SK-N-SH (cell line): Measurements from ENCODE around the gene ARHGAP20. TPM values are rescaled to one million over a fixed set of nuclear protein-coding genes. Genes with fewer than 3 reads are reported as not detected.

ENCODE experiments used
- CTCF ChIA-PET: fragments of 300-600, 350-600 bp; formaldehyde crosslinking; extraction: SDS; loops from one replicate; lab custom pipeline; 2021; lab: Yijun Ruan, JAX
- POLR2A ChIA-PET: fragments of 350-600 bp; sonication (Branson Sonifier 250); formaldehyde crosslinking; extraction: SDS; loops from one replicate; lab custom pipeline; 2020; ENCODE audit warnings: antibody characterized with exemption, inconsistent platforms; lab: Yijun Ruan, JAX
- DNase-seq: peaks from one replicate; pipeline ENCODE4 v3.0.0; 2012
- H2AFZ ChIP-seq: fragments of 200-600 bp; sonication (generic); 2 replicates; pipeline ENCODE4 v1.8.1; 2016; ENCODE audit warnings: antibody characterized with exemption, mild to moderate bottlenecking, low read depth
- H3F3A ChIP-seq: fragments of 200-600 bp; sonication (generic); replicated peaks from 2 replicates; pipeline ENCODE3; 2016; ENCODE audit warnings: antibody characterized with exemption, mild to moderate bottlenecking; ENCODE audit not compliant: insufficient read depth
- H3K27ac ChIP-seq, 2 experiments: fragments of 200-500 bp in 1 of 2; fragments of 200-600 bp in 1 of 2; sonication (Bioruptor generic) in 1 of 2; sonication (generic), shearing (Covaris generic) in 1 of 2; 2 replicates each; pipeline versions ENCODE4 v1.5.1 to v1.6.1; 2014 to 2016; ENCODE audit warnings: low read depth in 2 of 2, inconsistent platforms in 1 of 2, low read length in 1 of 2, mild to moderate bottlenecking in 1 of 2, mixed read lengths in 1 of 2
- H3K27me3 ChIP-seq: fragments of 200-600 bp; sonication (generic), shearing (Covaris generic); 2 replicates; pipeline ENCODE4 v1.6.1; 2016; ENCODE audit warnings: mixed run types; ENCODE audit not compliant: insufficient read depth
- H3K36me3 ChIP-seq, 2 experiments: fragments of 200-500 bp in 1 of 2; fragments of 200-600 bp in 1 of 2; sonication (Bioruptor generic) in 1 of 2; sonication (generic) in 1 of 2; replicated peaks in 1 of 2; 2 replicates each; pipeline versions ENCODE3 to v1.5.1; 2014 to 2016; ENCODE audit warnings: low read length in 1 of 2, mild to moderate bottlenecking in 1 of 2; ENCODE audit not compliant: insufficient read depth in 2 of 2, control insufficient read depth in 1 of 2
- H3K4me1 ChIP-seq, 2 experiments: fragments of 200-500 bp in 1 of 2; fragments of 200-600 bp in 1 of 2; sonication (Bioruptor generic) in 1 of 2; sonication (generic), shearing (Covaris generic) in 1 of 2; 2 replicates each; pipeline versions ENCODE4 v1.5.1 to v1.6.1; 2014 to 2016; ENCODE audit warnings: low read depth in 1 of 2, low read length in 1 of 2, mixed run types in 1 of 2; ENCODE audit not compliant: insufficient read depth in 2 of 2, control insufficient read depth in 1 of 2
- H3K4me2 ChIP-seq: fragments of 200-600 bp; sonication (generic), shearing (Covaris generic); 2 replicates; pipeline ENCODE4 v1.6.1; 2017; ENCODE audit warnings: mixed run types
- H3K4me3 ChIP-seq, 2 experiments: fragments of 200-500 bp in 1 of 2; fragments of 200-600 bp in 1 of 2; sonication (Bioruptor generic) in 1 of 2; sonication (generic), shearing (Covaris generic) in 1 of 2; 2 replicates each; pipeline versions ENCODE4 v1.5.1 to v1.8.1; 2014 to 2016; ENCODE audit warnings: low read depth in 2 of 2, inconsistent platforms in 1 of 2, low read length in 1 of 2, mild to moderate bottlenecking in 1 of 2, mixed read lengths in 1 of 2, moderate library complexity in 1 of 2
- H3K79me2 ChIP-seq: fragments of 200-600 bp; sonication (generic); 2 replicates; pipeline ENCODE4 v1.8.1; 2017; ENCODE audit warnings: mild to moderate bottlenecking; ENCODE audit not compliant: insufficient read depth
- H3K9ac ChIP-seq: fragments of 200-600 bp; sonication (generic); 2 replicates; pipeline ENCODE4 v1.6.1; 2017; ENCODE audit warnings: mixed run types
- H3K9me2 ChIP-seq: fragments of 200-600 bp; sonication (generic); 2 replicates; pipeline ENCODE4 v1.6.1; 2017; ENCODE audit warnings: mixed run types
- H3K9me3 ChIP-seq: fragments of 200-600 bp; sonication (generic); 2 replicates; pipeline ENCODE4 v1.6.1; 2017; ENCODE audit warnings: mixed run types, mild to moderate bottlenecking, moderate library complexity
- H4K20me1 ChIP-seq: fragments of 200-600 bp; sonication (generic); 2 replicates; pipeline ENCODE4 v1.6.1; 2017; ENCODE audit warnings: mild to moderate bottlenecking, mixed run types; ENCODE audit not compliant: insufficient read depth
- ELF1 ChIP-seq: IDR thresholded peaks from 2 replicates; pipeline ENCODE4 v1.4.0; 2012
- FOSL2 ChIP-seq: IDR thresholded peaks from 2 replicates; pipeline ENCODE4 v1.4.0; 2012; ENCODE audit warnings: low read depth, mild to moderate bottlenecking, moderate library complexity, borderline replicate concordance
- FOXJ3 ChIP-seq: sonication (generic); formaldehyde crosslinking; IDR thresholded peaks from 2 replicates; pipeline ENCODE4 v1.5.1; 2020; ENCODE audit warnings: mild to moderate bottlenecking, missing genetic modification reagents
- GABPA ChIP-seq: IDR thresholded peaks from 2 replicates; pipeline ENCODE4 v1.4.0; 2012; ENCODE audit warnings: low read depth, mild to moderate bottlenecking
- GATA2 ChIP-seq: sonication (generic); formaldehyde crosslinking; IDR thresholded peaks from 2 replicates; pipeline ENCODE4 v1.5.0; 2020; ENCODE audit warnings: mild to moderate bottlenecking, missing genetic modification reagents
- MEF2A ChIP-seq: IDR thresholded peaks from 2 replicates; pipeline ENCODE4 v1.4.0; 2012; ENCODE audit warnings: low read depth, borderline replicate concordance
- NRF1 ChIP-seq: IDR thresholded peaks from 2 replicates; pipeline ENCODE4 v1.6.1; 2012; ENCODE audit warnings: low read depth, mild to moderate bottlenecking, low read length
- RFX5 ChIP-seq: IDR thresholded peaks from 2 replicates; pipeline ENCODE4 v1.6.1; 2012; ENCODE audit warnings: mild to moderate bottlenecking, improper control_type of control experiment, low read length
- RXRA ChIP-seq: IDR thresholded peaks from 2 replicates; pipeline ENCODE4 v1.4.0; 2012; ENCODE audit warnings: low read depth, mild to moderate bottlenecking, borderline replicate concordance
- SMC3 ChIP-seq: IDR thresholded peaks from 2 replicates; pipeline ENCODE4 v1.6.1; 2012; ENCODE audit warnings: low read depth, low read length, improper control_type of control experiment
- TAF1 ChIP-seq: IDR thresholded peaks from 2 replicates; pipeline ENCODE4 v1.6.1; 2012; ENCODE audit warnings: low read depth, mild to moderate bottlenecking, low read length, moderate library complexity, borderline replicate concordance
- TEAD4 ChIP-seq: IDR thresholded peaks from 2 replicates; pipeline ENCODE4 v1.4.0; 2012; ENCODE audit warnings: mild to moderate bottlenecking, borderline replicate concordance; ENCODE audit not compliant: insufficient read depth
- WGBS: methylation state at CpG from one replicate; pipeline ENCODE4 v1.1.6; 2017; ENCODE audit warnings: low lambda C conversion rate; 5-methylcytosine and 5-hydroxymethylcytosine counted together
- polyA plus RNA-seq, 3 experiments: library from polyadenylated mRNA; depleted of rRNA; stranded (reverse); fragments of >200 nt; gene quantifications; 2 replicates each; pipeline ENCODE4 v1.2.3, GENCODE V29; 2012
- TF ChIP-seq, protein P1 (sequence below): IDR thresholded peaks from 2 replicates; pipeline ENCODE4; 2012
- TF ChIP-seq, protein P2 (sequence below): fragments of 200-600 bp; sonication (generic); IDR thresholded peaks from 2 replicates; pipeline ENCODE4 v1.6.1; 2017; ENCODE audit warnings: antibody characterized with exemption, mild to moderate bottlenecking, moderate library complexity
- TF ChIP-seq, protein P3 (sequence below): IDR thresholded peaks from 2 replicates; pipeline ENCODE4 v1.4.0; 2012; ENCODE audit warnings: low read depth, borderline replicate concordance
- TF ChIP-seq, protein P4 (sequence below): IDR thresholded peaks from 2 replicates; pipeline ENCODE4 v1.4.0; 2012; ENCODE audit warnings: low read depth, borderline replicate concordance
- TF ChIP-seq, protein P5 (sequence below): fragments of 150-350 bp; IDR thresholded peaks from 2 replicates; pipeline ENCODE4 v1.6.1; 2016; ENCODE audit warnings: mild to moderate bottlenecking, low read depth, low read length

Gene ARHGAP20
- polyA plus RNA-seq, 1 of the 3 experiments (the other 2 are of a cell fraction), result 0.76 TPM

DNA sequence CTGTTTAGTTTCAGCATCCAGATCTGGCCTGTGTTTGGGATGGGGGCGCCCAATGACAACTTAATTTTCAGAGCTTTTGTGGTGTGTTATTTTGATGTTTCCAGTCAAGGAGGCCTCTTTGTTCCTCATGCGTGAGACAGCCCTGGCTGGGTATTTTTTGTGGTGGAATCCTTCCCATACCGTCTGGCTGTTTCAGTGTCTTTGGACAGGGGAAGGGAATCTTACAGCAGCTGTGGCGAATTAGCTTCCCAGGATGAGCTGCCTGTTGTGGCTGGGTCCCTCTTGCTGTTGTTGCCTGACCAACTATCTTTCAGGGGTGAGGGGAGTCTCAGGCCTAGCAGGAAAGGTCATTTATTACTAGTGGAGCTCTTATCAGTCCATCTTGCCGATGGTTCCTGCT is 138.8 kb downstream of the ARHGAP20 start:
- Histone ChIP-seq H3K4me1 (no peaks in the 10 kb centered on the region; a peak in 1 of 4 replicates), H4K20me1 (no peaks in the 10 kb centered on the region), H3K9ac (no peak overlapping the region), H3K9me2 (no peaks in the 10 kb centered on the region), H3F3A (no peaks in the 10 kb centered on the region), H3K79me2 (no peaks in the 10 kb centered on the region), H3K27me3 (no peaks in the 10 kb centered on the region; the same call in 1 of the 2 replicates), H2AFZ (no peak overlapping the region; the same call in 1 of the 2 replicates), H3K4me3 (no peak overlapping the region), H3K9me3 (no peaks in the 10 kb centered on the region)
- CTCF ChIA-PET, result no interaction called here
- POLR2A ChIA-PET, result no interaction called here
- no peak for DNase-seq
- no peak for TF ChIP-seq GATA2
- TF ChIP-seq TAF1, result no peak
- TF ChIP-seq, protein P1, sequence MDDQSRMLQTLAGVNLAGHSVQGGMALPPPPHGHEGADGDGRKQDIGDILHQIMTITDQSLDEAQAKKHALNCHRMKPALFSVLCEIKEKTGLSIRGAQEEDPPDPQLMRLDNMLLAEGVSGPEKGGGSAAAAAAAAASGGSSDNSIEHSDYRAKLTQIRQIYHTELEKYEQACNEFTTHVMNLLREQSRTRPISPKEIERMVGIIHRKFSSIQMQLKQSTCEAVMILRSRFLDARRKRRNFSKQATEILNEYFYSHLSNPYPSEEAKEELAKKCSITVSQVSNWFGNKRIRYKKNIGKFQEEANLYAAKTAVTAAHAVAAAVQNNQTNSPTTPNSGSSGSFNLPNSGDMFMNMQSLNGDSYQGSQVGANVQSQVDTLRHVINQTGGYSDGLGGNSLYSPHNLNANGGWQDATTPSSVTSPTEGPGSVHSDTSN, result no peak
- no peak for TF ChIP-seq FOXJ3
- TF ChIP-seq, all 33 proteins: peak for 0
- Histone ChIP-seq H3K4me2 (no peak overlapping the region), H3K27ac (no peak overlapping the region), H3K36me3 (no peaks in the 10 kb centered on the region)
- 73% methylated on average over 3 of the region's 5 CpGs for WGBS

DNA sequence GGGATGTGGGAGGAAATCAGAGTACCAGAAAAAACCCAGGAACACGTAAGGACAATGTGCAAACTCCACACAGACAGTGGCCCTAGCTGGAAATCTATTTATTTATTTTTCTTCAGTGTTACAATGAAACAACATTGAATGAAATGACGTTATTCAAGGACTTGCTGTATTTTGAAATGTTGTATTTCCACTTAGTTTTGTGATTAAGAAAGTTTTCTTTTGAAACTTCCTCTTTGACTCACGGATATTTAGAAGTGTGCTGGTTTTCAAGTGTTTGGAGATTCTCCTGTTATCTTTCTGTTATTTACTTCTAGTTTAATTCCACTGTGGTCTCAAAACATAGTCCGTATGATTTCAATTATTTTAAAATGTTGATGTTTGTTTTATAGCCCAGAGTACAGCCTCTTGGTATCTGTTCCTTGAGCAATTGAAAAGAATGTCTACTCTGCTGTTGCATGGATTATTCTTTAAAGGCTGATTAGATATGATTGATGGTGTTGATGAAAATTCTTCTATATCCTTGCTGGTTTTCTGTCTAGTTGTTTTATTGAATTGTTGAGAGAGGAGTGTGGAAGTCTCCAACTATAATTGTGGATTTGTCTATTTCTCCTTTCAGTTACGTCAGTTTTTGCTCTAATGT is 141.0 kb downstream of the ARHGAP20 start:
- CTCF ChIA-PET, result no interaction called here
- no peaks in the 10 kb centered on the region for H3K36me3 ChIP-seq

More for the DNA sequence above, 141.0 kb downstream of the ARHGAP20 start:
- POLR2A ChIA-PET, result no interaction called here
- no peak for DNase-seq
- Histone ChIP-seq H3K9me2 (no peaks in the 10 kb centered on the region), H2AFZ (no peak overlapping the region), H3K79me2 (no peaks in the 10 kb centered on the region), H3K9me3 (no peaks in the 10 kb centered on the region), H3K27ac (no peak overlapping the region), H3K4me1 (no peaks in the 10 kb centered on the region; a peak in 1 of 4 replicates), H3K9ac (no peak overlapping the region), H3K4me3 (no peak overlapping the region), H3K27me3 (no peaks in the 10 kb centered on the region; the same call in 1 of the 2 replicates), H4K20me1 (no peaks in the 10 kb centered on the region), H3K4me2 (no peak overlapping the region), H3F3A (no peaks in the 10 kb centered on the region)
- WGBS, result 51% methylated on average over 5 of the region's 5 CpGs
- TF ChIP-seq MEF2A, result no peak
- TF ChIP-seq RFX5, result no peak
- TF ChIP-seq, protein P2, sequence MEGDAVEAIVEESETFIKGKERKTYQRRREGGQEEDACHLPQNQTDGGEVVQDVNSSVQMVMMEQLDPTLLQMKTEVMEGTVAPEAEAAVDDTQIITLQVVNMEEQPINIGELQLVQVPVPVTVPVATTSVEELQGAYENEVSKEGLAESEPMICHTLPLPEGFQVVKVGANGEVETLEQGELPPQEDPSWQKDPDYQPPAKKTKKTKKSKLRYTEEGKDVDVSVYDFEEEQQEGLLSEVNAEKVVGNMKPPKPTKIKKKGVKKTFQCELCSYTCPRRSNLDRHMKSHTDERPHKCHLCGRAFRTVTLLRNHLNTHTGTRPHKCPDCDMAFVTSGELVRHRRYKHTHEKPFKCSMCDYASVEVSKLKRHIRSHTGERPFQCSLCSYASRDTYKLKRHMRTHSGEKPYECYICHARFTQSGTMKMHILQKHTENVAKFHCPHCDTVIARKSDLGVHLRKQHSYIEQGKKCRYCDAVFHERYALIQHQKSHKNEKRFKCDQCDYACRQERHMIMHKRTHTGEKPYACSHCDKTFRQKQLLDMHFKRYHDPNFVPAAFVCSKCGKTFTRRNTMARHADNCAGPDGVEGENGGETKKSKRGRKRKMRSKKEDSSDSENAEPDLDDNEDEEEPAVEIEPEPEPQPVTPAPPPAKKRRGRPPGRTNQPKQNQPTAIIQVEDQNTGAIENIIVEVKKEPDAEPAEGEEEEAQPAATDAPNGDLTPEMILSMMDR, result no peak
- TF ChIP-seq, protein P3, sequence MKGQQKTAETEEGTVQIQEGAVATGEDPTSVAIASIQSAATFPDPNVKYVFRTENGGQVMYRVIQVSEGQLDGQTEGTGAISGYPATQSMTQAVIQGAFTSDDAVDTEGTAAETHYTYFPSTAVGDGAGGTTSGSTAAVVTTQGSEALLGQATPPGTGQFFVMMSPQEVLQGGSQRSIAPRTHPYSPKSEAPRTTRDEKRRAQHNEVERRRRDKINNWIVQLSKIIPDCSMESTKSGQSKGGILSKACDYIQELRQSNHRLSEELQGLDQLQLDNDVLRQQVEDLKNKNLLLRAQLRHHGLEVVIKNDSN, result no peak
- TF ChIP-seq FOSL2, result no peak
- TF ChIP-seq RXRA, result no peak
- TF ChIP-seq ELF1, result no peak
- TF ChIP-seq, protein P4, sequence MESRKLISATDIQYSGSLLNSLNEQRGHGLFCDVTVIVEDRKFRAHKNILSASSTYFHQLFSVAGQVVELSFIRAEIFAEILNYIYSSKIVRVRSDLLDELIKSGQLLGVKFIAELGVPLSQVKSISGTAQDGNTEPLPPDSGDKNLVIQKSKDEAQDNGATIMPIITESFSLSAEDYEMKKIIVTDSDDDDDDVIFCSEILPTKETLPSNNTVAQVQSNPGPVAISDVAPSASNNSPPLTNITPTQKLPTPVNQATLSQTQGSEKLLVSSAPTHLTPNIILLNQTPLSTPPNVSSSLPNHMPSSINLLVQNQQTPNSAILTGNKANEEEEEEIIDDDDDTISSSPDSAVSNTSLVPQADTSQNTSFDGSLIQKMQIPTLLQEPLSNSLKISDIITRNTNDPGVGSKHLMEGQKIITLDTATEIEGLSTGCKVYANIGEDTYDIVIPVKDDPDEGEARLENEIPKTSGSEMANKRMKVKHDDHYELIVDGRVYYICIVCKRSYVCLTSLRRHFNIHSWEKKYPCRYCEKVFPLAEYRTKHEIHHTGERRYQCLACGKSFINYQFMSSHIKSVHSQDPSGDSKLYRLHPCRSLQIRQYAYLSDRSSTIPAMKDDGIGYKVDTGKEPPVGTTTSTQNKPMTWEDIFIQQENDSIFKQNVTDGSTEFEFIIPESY, result no peak
- no peak for TF ChIP-seq TEAD4
- TF ChIP-seq, protein P5, sequence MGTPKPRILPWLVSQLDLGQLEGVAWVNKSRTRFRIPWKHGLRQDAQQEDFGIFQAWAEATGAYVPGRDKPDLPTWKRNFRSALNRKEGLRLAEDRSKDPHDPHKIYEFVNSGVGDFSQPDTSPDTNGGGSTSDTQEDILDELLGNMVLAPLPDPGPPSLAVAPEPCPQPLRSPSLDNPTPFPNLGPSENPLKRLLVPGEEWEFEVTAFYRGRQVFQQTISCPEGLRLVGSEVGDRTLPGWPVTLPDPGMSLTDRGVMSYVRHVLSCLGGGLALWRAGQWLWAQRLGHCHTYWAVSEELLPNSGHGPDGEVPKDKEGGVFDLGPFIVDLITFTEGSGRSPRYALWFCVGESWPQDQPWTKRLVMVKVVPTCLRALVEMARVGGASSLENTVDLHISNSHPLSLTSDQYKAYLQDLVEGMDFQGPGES, result no peak
- no peak for TF ChIP-seq NRF1
- TF ChIP-seq SMC3, result no peak
- no peak for TF ChIP-seq GABPA
- no peak for TF ChIP-seq TAF1
